ENCODE results near the gene CEP104. TPM values are rescaled to one million over a fixed set of nuclear protein-coding genes. Genes with fewer than 3 reads are reported as not detected.

Gene CEP104
- polyA plus RNA-seq, 2 of the 4 experiments (the other 2 are of a cell fraction): 14.5 to 28.8 TPM

DNA sequence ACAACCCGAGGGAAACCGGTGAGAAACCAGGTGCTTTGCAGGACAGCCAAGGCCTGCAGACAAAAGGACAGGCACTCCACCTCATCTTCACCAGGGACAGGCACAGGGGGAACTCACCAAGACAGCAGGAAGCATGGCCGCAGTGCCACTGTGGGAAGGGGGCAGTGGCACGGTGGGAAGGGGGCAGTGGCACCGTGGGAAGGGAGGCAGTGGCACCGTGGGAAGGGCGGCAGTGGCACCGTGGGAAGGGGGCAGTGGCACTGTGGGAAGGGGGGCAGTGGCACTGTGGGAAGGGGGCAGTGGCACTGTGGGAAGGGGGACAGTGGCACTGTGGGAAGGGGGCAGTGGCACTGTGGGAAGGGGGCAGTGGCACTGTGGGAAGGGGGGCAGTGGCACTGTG, 32.4 kb downstream of the CEP104 start:
- ChIA-PET POLR2A (no interaction called here), CTCF (no interaction called here)
- DNase-seq (ENCODE audit: low read depth in 1 of 2, low spot score in 1 of 2) (no peak), ATAC-seq (no peak), FAIRE-seq (no peak)
- H3K4me3 ChIP-seq: no peak overlapping the region
- H3K9me3 ChIP-seq: no peaks in the 10 kb centered on the region
- no peak overlapping the region for H3K4me2 ChIP-seq
- WGBS (ENCODE audit: missing lambda C conversion rate): 76% methylated on average over 4 of the region's 8 CpGs
- no peak for TF ChIP-seq BHLHE40 (IDR thresholded peaks at IDR 0.05; ENCODE audit: low read depth, low read length)
- TF ChIP-seq EHMT2 (IDR thresholded peaks at IDR 0.05; ENCODE audit: low read depth): no peak
- TF ChIP-seq PHF8 (IDR thresholded peaks at IDR 0.05; ENCODE audit: borderline replicate concordance, low read depth): no peak
- TF ChIP-seq MAZ (IDR thresholded peaks at IDR 0.05; ENCODE audit: borderline replicate concordance, low read depth, low read length): no peak
- TF ChIP-seq, protein P1, sequence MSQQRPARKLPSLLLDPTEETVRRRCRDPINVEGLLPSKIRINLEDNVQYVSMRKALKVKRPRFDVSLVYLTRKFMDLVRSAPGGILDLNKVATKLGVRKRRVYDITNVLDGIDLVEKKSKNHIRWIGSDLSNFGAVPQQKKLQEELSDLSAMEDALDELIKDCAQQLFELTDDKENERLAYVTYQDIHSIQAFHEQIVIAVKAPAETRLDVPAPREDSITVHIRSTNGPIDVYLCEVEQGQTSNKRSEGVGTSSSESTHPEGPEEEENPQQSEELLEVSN (IDR thresholded peaks at IDR 0.05; ENCODE audit: borderline replicate concordance, low read depth): no peak
- TF ChIP-seq RAD21 (conservative IDR thresholded peaks at IDR 0.05 in 1 of 2, IDR thresholded peaks at IDR 0.05 in 1 of 2): no peak
- TF ChIP-seq TFCP2L1 (CRISPR knock-in tag; IDR thresholded peaks at IDR 0.05): no peak
- TF ChIP-seq, protein P2, sequence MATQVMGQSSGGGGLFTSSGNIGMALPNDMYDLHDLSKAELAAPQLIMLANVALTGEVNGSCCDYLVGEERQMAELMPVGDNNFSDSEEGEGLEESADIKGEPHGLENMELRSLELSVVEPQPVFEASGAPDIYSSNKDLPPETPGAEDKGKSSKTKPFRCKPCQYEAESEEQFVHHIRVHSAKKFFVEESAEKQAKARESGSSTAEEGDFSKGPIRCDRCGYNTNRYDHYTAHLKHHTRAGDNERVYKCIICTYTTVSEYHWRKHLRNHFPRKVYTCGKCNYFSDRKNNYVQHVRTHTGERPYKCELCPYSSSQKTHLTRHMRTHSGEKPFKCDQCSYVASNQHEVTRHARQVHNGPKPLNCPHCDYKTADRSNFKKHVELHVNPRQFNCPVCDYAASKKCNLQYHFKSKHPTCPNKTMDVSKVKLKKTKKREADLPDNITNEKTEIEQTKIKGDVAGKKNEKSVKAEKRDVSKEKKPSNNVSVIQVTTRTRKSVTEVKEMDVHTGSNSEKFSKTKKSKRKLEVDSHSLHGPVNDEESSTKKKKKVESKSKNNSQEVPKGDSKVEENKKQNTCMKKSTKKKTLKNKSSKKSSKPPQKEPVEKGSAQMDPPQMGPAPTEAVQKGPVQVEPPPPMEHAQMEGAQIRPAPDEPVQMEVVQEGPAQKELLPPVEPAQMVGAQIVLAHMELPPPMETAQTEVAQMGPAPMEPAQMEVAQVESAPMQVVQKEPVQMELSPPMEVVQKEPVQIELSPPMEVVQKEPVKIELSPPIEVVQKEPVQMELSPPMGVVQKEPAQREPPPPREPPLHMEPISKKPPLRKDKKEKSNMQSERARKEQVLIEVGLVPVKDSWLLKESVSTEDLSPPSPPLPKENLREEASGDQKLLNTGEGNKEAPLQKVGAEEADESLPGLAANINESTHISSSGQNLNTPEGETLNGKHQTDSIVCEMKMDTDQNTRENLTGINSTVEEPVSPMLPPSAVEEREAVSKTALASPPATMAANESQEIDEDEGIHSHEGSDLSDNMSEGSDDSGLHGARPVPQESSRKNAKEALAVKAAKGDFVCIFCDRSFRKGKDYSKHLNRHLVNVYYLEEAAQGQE (IDR thresholded peaks at IDR 0.05): no peak
- TF ChIP-seq JUN (IDR thresholded peaks at IDR 0.05): no peak
- no peak for TF ChIP-seq SMC3 (IDR thresholded peaks at IDR 0.05)
- no peak for TF ChIP-seq HOXB13 (CRISPR knock-in tag; IDR thresholded peaks at IDR 0.05; ENCODE audit: low read depth)
- TF ChIP-seq ZSCAN20 (CRISPR knock-in tag; IDR thresholded peaks at IDR 0.05): no peak
- no peak for TF ChIP-seq RNF2 (IDR thresholded peaks at IDR 0.05; ENCODE audit: borderline replicate concordance, low read depth)
- no peak for TF ChIP-seq HEYL (CRISPR knock-in tag; IDR thresholded peaks at IDR 0.05)
- TF ChIP-seq HOXA7 (CRISPR knock-in tag; IDR thresholded peaks at IDR 0.05): no peak
- TF ChIP-seq, protein P3, sequence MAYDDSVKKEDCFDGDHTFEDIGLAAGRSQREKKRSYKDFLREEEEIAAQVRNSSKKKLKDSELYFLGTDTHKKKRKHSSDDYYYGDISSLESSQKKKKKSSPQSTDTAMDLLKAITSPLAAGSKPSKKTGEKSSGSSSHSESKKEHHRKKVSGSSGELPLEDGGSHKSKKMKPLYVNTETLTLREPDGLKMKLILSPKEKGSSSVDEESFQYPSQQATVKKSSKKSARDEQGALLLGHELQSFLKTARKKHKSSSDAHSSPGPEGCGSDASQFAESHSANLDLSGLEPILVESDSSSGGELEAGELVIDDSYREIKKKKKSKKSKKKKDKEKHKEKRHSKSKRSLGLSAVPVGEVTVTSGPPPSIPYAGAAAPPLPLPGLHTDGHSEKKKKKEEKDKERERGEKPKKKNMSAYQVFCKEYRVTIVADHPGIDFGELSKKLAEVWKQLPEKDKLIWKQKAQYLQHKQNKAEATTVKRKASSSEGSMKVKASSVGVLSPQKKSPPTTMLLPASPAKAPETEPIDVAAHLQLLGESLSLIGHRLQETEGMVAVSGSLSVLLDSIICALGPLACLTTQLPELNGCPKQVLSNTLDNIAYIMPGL (CRISPR knock-in tag; IDR thresholded peaks at IDR 0.05; ENCODE audit: borderline replicate concordance): no peak
- TF ChIP-seq CEBPB (IDR thresholded peaks at IDR 0.05): no peak
- no peak for TF ChIP-seq FOXS1 (CRISPR knock-in tag; IDR thresholded peaks at IDR 0.05)
- no peak for TF ChIP-seq RARB (CRISPR knock-in tag; IDR thresholded peaks at IDR 0.05)
- no peak for TF ChIP-seq JUNB (IDR thresholded peaks at IDR 0.05)
- no peaks in the 10 kb centered on the region for H3K4me1 ChIP-seq
- no peak overlapping the region for H3K27ac ChIP-seq

DNA sequence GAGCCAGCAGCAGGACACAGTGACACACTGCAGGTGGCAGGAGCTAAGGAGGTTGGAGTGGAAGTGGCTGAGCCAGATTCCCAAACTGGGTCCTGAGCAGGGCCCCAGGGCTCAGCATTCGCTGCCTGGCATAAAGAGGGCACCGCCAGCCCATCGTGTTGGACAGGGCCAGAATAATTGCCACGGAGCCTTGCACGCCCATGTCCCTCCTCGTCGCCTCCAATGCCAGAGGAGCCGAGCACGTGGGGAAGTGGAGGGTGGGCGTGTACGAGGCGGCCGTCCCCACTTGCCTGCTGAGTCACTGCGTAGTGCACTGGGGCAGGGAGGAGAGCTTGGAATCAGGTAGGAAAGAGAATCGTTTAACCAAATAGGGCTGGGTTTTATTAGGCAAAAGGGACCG, 34.6 kb downstream of the CEP104 start:
- no peak overlapping the region for H3K4me3 ChIP-seq
- no peak for ATAC-seq
- 95% methylated on average over 13 of the region's 16 CpGs for WGBS (ENCODE audit: missing lambda C conversion rate)
- ChIA-PET POLR2A (no interaction called here), CTCF (no interaction called here)
- H3K4me2 ChIP-seq: no peak overlapping the region
- H3K4me1 ChIP-seq: no peaks in the 10 kb centered on the region
- no peaks in the 10 kb centered on the region for H3K9me3 ChIP-seq
- no peak for DNase-seq (ENCODE audit: low read depth in 1 of 2, low spot score in 1 of 2)
- no peak overlapping the region for H3K27ac ChIP-seq
- no peak for FAIRE-seq
- TF ChIP-seq ZC3H11A (IDR thresholded peaks at IDR 0.05): no peak
- TF ChIP-seq MAZ (IDR thresholded peaks at IDR 0.05; ENCODE audit: borderline replicate concordance, low read depth, low read length): no peak
- TF ChIP-seq ESRRA (IDR thresholded peaks at IDR 0.05; ENCODE audit: borderline replicate concordance, low read length): no peak
- TF ChIP-seq EHMT2 (IDR thresholded peaks at IDR 0.05; ENCODE audit: low read depth): no peak
- TF ChIP-seq POLR2A (IDR thresholded peaks at IDR 0.05; ENCODE audit: low read length): no peak
- TF ChIP-seq, protein P4, sequence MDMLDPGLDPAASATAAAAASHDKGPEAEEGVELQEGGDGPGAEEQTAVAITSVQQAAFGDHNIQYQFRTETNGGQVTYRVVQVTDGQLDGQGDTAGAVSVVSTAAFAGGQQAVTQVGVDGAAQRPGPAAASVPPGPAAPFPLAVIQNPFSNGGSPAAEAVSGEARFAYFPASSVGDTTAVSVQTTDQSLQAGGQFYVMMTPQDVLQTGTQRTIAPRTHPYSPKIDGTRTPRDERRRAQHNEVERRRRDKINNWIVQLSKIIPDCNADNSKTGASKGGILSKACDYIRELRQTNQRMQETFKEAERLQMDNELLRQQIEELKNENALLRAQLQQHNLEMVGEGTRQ (IDR thresholded peaks at IDR 0.05): no peak
- TF ChIP-seq FOSL2 (IDR thresholded peaks at IDR 0.05): no peak
- no peak for TF ChIP-seq FOSL2 (CRISPR knock-in tag; IDR thresholded peaks at IDR 0.05)
- no peak for TF ChIP-seq JUN (IDR thresholded peaks at IDR 0.05)
- TF ChIP-seq NPAS2 (CRISPR knock-in tag; IDR thresholded peaks at IDR 0.05; ENCODE audit: borderline replicate concordance): no peak
- TF ChIP-seq KDM5A (IDR thresholded peaks at IDR 0.05): no peak
- no peak for TF ChIP-seq NFE2L2 (conservative IDR thresholded peaks at IDR 0.05; ENCODE audit: low read length)
- TF ChIP-seq SREBF2 (IDR thresholded peaks at IDR 0.05): no peak
- TF ChIP-seq ZSCAN20 (CRISPR knock-in tag; IDR thresholded peaks at IDR 0.05): no peak
- TF ChIP-seq, protein P5, sequence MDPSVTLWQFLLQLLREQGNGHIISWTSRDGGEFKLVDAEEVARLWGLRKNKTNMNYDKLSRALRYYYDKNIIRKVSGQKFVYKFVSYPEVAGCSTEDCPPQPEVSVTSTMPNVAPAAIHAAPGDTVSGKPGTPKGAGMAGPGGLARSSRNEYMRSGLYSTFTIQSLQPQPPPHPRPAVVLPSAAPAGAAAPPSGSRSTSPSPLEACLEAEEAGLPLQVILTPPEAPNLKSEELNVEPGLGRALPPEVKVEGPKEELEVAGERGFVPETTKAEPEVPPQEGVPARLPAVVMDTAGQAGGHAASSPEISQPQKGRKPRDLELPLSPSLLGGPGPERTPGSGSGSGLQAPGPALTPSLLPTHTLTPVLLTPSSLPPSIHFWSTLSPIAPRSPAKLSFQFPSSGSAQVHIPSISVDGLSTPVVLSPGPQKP (IDR thresholded peaks at IDR 0.05; ENCODE audit: low read depth, low read length): no peak
- TF ChIP-seq CBX8 (IDR thresholded peaks at IDR 0.05): no peak
